ENCODE results near the gene ADAMTS16. TPM values are rescaled to one million over a fixed set of nuclear protein-coding genes. Genes with fewer than 3 reads are reported as not detected.

ADAMTS16 gene
- total RNA-seq, 1 donor from 2014 or later = not detected

GRCh38 chr5:5308319-5308718, 168.2 kb downstream of the ADAMTS16 start:
- Mint-ChIP-seq H3K9me3 (no peaks in the 10 kb centered on the region), H3K4me3 (ENCODE audit: low read depth) (no peak overlapping the region), H3K27ac (no peak overlapping the region), H3K4me1 (ENCODE audit: low read depth) (no peaks in the 10 kb centered on the region), H3K36me3 (ENCODE audit: low read depth) (no peaks in the 10 kb centered on the region), H3K27me3 (ENCODE audit: low read depth) (no peaks in the 10 kb centered on the region)
- no peak for DNase-seq (ENCODE audit: low spot score)
- intact Hi-C loops (cut with micrococcal nuclease) = no loop called here

GRCh38 chr5:5309645-5310044, 169.5 kb downstream of the ADAMTS16 start:
- no peak overlapping the region for H3K27ac Mint-ChIP-seq
- H3K9me3 Mint-ChIP-seq = no peaks in the 10 kb centered on the region
- no peaks in the 10 kb centered on the region for H3K27me3 Mint-ChIP-seq (ENCODE audit: low read depth)
- intact Hi-C loops (cut with micrococcal nuclease) = no loop called here
- H3K36me3 Mint-ChIP-seq (ENCODE audit: low read depth) = no peaks in the 10 kb centered on the region
- H3K4me3 Mint-ChIP-seq (ENCODE audit: low read depth) = no peak overlapping the region
- no peaks in the 10 kb centered on the region for H3K4me1 Mint-ChIP-seq (ENCODE audit: low read depth)
- DNase-seq (ENCODE audit: low spot score) = no peak

GRCh38 chr5:5313101-5313635, 173.0 kb downstream of the ADAMTS16 start:
- Mint-ChIP-seq H3K4me1 (ENCODE audit: low read depth) (no peaks in the 10 kb centered on the region), H3K4me3 (ENCODE audit: low read depth) (no peak overlapping the region), H3K9me3 (peaks cover 12% of the 10 kb centered on the region), H3K36me3 (ENCODE audit: low read depth) (no peaks in the 10 kb centered on the region), H3K27ac (no peak overlapping the region), H3K27me3 (ENCODE audit: low read depth) (no peaks in the 10 kb centered on the region)
- intact Hi-C loops (cut with micrococcal nuclease) = no loop called here
- DNase-seq (ENCODE audit: low spot score) = no peak

DNA sequence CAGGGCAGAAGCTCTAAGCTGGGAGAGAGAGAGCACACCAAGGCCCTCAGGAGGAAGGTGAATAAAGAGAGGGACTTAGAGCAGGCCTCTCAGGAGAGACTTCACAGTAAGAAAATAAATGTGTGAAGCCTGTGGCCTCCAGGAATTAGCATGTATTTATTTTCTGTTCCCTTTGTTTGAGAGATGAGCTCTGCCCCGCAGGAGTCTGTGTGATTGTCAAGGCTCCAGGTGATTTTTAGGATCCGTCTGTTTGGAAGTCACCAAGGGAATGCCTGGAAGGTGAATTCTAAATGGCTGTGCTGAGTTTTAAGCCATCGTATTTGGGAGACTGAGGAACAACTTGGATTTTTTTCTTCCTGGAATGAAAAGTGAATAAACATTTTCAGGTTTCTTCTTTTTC, 174.0 kb downstream of the ADAMTS16 start:
- Mint-ChIP-seq H3K36me3 (ENCODE audit: low read depth) (no peaks in the 10 kb centered on the region), H3K27me3 (ENCODE audit: low read depth) (no peaks in the 10 kb centered on the region), H3K4me3 (ENCODE audit: low read depth) (no peak overlapping the region), H3K27ac (no peak overlapping the region), H3K4me1 (ENCODE audit: low read depth) (no peaks in the 10 kb centered on the region), H3K9me3 (peaks cover 12% of the 10 kb centered on the region)
- no peak for DNase-seq (ENCODE audit: low spot score)
- intact Hi-C loops (cut with micrococcal nuclease) = no loop called here

DNA sequence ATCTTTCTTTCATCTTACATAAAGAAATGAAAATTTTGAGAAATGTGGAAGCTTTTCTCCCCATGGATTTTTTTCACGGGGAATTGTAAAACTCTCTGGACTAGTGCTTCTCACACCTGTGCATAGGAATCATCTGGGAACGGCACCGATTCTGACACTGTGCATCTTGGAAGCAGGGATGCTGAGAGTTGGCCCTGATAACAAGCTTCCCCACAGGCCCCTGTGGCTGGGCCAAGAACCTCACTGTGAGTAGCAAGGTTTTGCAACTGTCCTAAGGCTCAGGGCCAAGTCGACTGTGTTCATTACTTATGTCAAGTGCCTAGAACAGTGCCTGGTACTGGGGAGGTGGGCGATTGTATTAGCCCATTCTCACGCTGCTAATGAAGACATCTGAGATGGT, 174.5 kb downstream of the ADAMTS16 start:
- Mint-ChIP-seq H3K4me1 (ENCODE audit: low read depth) (no peaks in the 10 kb centered on the region), H3K27me3 (ENCODE audit: low read depth) (no peaks in the 10 kb centered on the region), H3K27ac (no peak overlapping the region), H3K4me3 (ENCODE audit: low read depth) (no peak overlapping the region), H3K9me3 (peaks cover 13% of the 10 kb centered on the region), H3K36me3 (ENCODE audit: low read depth) (no peaks in the 10 kb centered on the region)
- no peak for DNase-seq (ENCODE audit: low spot score)
- intact Hi-C loops (cut with micrococcal nuclease) = no loop called here

DNA sequence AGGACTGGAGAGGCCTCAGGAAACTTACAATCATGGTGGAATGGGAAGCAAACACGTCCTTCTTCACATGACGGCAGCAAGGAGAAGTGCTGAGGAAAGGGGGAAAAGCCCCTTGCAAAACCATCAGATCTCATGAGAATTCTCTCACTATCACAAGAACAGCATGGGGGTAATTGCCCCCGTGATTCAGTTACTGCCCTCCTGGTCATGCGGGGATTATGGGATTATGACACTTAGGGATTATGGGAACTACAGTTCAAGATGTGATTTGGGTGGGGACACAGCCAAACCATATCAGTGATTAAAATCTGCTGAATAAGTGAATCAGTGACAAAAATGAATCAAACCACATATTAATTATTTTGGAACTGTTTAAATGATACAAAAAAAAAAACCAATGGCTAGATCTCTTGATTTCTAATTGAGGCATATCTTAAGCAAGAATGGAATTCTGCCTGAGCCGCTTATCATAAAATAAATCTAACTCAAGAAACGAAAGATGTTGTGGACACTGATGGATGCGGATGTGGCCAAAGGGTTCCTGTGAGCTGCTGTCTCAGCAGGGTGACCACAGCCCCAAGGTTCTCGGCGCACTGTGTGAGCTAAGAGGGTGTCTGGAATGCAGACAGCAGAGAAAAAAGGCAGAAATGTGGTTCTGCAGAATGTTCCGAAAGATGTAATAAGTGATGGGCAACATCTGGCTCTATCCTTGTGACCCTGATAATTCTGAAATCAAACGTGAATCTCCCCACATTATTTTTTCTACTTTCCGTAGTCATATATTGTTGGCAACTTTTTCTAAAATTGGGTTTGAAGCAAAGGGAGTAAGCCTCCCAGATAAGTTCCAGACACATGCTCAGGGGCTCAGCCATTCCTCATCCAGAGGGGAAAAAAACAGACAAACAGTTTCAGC, 175.2 kb downstream of the ADAMTS16 start:
- H3K4me3 Mint-ChIP-seq (ENCODE audit: low read depth) = no peak overlapping the region
- H3K27ac Mint-ChIP-seq = no peak overlapping the region
- H3K36me3 Mint-ChIP-seq (ENCODE audit: low read depth) = no peaks in the 10 kb centered on the region
- intact Hi-C loops (cut with micrococcal nuclease) = no loop called here
- no peaks in the 10 kb centered on the region for H3K27me3 Mint-ChIP-seq (ENCODE audit: low read depth)
- peaks cover 14% of the 10 kb centered on the region for H3K9me3 Mint-ChIP-seq
- no peak for DNase-seq (ENCODE audit: low spot score)
- no peaks in the 10 kb centered on the region for H3K4me1 Mint-ChIP-seq (ENCODE audit: low read depth)

- H3K27ac Mint-ChIP-seq = no peak overlapping the region
- H3K4me1 Mint-ChIP-seq (ENCODE audit: low read depth) = no peaks in the 10 kb centered on the region
- no peaks in the 10 kb centered on the region for H3K36me3 Mint-ChIP-seq (ENCODE audit: low read depth)
- H3K4me3 Mint-ChIP-seq (ENCODE audit: low read depth) = no peak overlapping the region
- H3K27me3 Mint-ChIP-seq (ENCODE audit: low read depth) = no peaks in the 10 kb centered on the region
- no peak for DNase-seq (ENCODE audit: low spot score)
- peaks cover 14% of the 10 kb centered on the region for H3K9me3 Mint-ChIP-seq
- intact Hi-C loops (cut with micrococcal nuclease) = no loop called here
Observed at GRCh38 chr5:5316334-5316733, 176.2 kb downstream of the ADAMTS16 start.

DNA sequence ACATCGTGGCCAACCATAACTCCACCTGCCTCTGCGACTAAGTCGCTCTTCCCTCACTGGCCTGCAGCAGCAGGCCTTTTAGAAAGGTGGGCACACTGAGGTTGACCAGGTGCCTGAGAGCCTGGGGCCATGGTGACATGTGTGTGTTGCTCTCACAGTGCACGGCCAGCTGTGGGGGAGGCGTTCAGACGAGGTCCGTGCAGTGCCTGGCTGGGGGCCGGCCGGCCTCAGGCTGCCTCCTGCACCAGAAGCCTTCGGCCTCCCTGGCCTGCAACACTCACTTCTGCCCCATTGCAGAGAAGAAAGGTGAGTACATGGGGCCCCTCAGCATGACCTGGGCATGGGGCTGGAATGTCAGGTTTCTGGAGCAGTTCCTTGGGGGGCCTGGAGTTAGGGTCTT, 177.8 kb downstream of the ADAMTS16 start:
- Mint-ChIP-seq H3K36me3 (ENCODE audit: low read depth) (no peaks in the 10 kb centered on the region), H3K27me3 (ENCODE audit: low read depth) (no peaks in the 10 kb centered on the region), H3K4me3 (ENCODE audit: low read depth) (no peak overlapping the region), H3K27ac (no peak overlapping the region), H3K4me1 (ENCODE audit: low read depth) (no peaks in the 10 kb centered on the region), H3K9me3 (peaks cover 14% of the 10 kb centered on the region)
- intact Hi-C loops (cut with micrococcal nuclease) = no loop called here
- no peak for DNase-seq (ENCODE audit: low spot score)

GRCh38 chr5:5318426-5319190, 178.5 kb downstream of the ADAMTS16 start:
- intact Hi-C loops (cut with micrococcal nuclease) = no loop called here
- Mint-ChIP-seq H3K9me3 (peaks cover 14% of the 10 kb centered on the region), H3K4me3 (ENCODE audit: low read depth) (no peak overlapping the region), H3K36me3 (ENCODE audit: low read depth) (no peaks in the 10 kb centered on the region), H3K27me3 (ENCODE audit: low read depth) (no peaks in the 10 kb centered on the region), H3K4me1 (ENCODE audit: low read depth) (no peaks in the 10 kb centered on the region), H3K27ac (no peak overlapping the region)
- DNase-seq (ENCODE audit: low spot score) = no peak

GRCh38 chr5:5320062-5320805, 180.1 kb downstream of the ADAMTS16 start:
- intact Hi-C loops (cut with micrococcal nuclease) = no loop called here
- Mint-ChIP-seq H3K4me1 (ENCODE audit: low read depth) (no peaks in the 10 kb centered on the region), H3K27me3 (ENCODE audit: low read depth) (no peaks in the 10 kb centered on the region), H3K27ac (no peak overlapping the region), H3K4me3 (ENCODE audit: low read depth) (no peak overlapping the region), H3K36me3 (ENCODE audit: low read depth) (no peaks in the 10 kb centered on the region), H3K9me3 (peaks cover 11% of the 10 kb centered on the region)
- no peak for DNase-seq (ENCODE audit: low spot score)

DNA sequence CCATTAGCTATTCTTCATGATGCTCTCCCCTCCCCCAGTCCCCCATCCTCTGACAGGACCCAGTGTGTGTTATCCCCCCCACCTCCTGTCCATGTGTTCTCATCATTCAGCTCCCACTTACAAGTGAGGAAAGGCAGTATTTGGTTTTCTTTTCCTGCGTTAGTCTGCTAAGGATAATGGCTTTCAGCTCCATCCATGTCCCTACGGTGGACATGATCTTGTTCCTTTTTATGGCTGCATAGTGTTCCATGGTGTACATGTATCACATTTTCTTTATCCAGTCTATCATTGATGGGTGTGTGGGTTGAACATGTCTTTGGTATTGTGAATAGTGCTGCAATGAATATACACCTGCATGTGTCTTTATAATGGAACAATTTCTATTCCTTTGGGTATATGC, 181.0 kb downstream of the ADAMTS16 start:
- intact Hi-C loops (cut with micrococcal nuclease) = no loop called here
- DNase-seq (ENCODE audit: low spot score) = no peak
- H3K27me3 Mint-ChIP-seq (ENCODE audit: low read depth) = no peaks in the 10 kb centered on the region
- H3K4me3 Mint-ChIP-seq (ENCODE audit: low read depth) = no peak overlapping the region
- no peaks in the 10 kb centered on the region for H3K4me1 Mint-ChIP-seq (ENCODE audit: low read depth)
- H3K27ac Mint-ChIP-seq = no peak overlapping the region
- no peaks in the 10 kb centered on the region for H3K36me3 Mint-ChIP-seq (ENCODE audit: low read depth)
- peaks cover 9% of the 10 kb centered on the region for H3K9me3 Mint-ChIP-seq

GRCh38 chr5:5323551-5323950, 183.4 kb downstream of the ADAMTS16 start:
- H3K4me1 Mint-ChIP-seq (ENCODE audit: low read depth) = no peaks in the 10 kb centered on the region

More at GRCh38 chr5:5323551-5323950, 183.4 kb downstream of the ADAMTS16 start:
- H3K4me3 Mint-ChIP-seq (ENCODE audit: low read depth) = no peak overlapping the region
- H3K36me3 Mint-ChIP-seq (ENCODE audit: low read depth) = no peaks in the 10 kb centered on the region
- intact Hi-C loops (cut with micrococcal nuclease) = no loop called here
- no peaks in the 10 kb centered on the region for H3K27me3 Mint-ChIP-seq (ENCODE audit: low read depth)
- H3K27ac Mint-ChIP-seq = no peak overlapping the region
- peaks cover 28% of the 10 kb centered on the region for H3K9me3 Mint-ChIP-seq
- DNase-seq (ENCODE audit: low spot score) = no peak
